ENCODE data around the gene KAT6B. TPM values are rescaled to one million over a fixed set of nuclear protein-coding genes. Genes with fewer than 3 reads are reported as not detected.

Gene KAT6B
- total and polyA plus RNA-seq, 2 donors (not counting 1 experiment from before 2014, with no cell fraction given), result 8.6 to 111 TPM

DNA sequence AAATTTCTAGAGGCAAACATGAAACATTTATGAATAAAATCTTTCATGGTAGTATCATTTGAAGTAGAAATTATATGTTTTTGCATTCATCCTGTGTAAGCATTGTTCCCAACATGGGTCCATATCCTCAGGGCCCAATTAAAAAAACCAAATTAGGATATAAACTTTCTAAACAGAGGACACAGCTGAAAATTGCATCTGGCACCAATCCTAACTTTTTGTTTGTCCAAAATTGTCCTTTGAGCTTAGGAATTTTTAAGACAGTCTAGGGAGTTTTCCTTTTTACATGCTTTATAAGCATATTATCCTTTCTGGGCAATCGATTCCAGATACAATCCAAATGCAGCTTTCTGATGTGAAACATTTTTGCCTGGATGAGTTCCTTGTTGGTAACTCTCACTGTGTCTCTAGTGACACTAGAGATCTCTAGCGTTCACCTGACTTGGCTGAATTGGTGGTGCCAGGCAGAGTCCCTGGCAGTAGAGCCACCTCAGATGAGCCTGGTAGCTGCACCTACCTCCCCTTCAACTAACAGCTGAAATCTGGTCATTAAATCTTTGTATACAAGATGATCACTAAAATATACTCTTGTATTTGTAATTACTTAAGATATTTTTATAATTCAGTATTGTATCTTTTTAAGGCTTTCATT is 147.5 kb downstream of the KAT6B start:
- ChIA-PET CTCF (interaction anchor here (1.4 kb wide), 1 partner anchor 9 kb away, joined by 4 read pairs; no protein-coding TSS in a partner anchor), POLR2A (no interaction called here)
- Histone ChIP-seq H3K27ac (ENCODE audit: low read length in 2 of 2) (no peak overlapping the region), H2AFZ (ENCODE audit: insufficient read depth, low read depth, low read length, poor library complexity, severe bottlenecking) (no peak overlapping the region), H3K4me1 (ENCODE audit: control insufficient read depth in 2 of 2, insufficient read depth in 2 of 2, low read length in 2 of 2) (peaks cover 25 to 29% of the 10 kb centered on the region in 2 donors), H4K20me1 (ENCODE audit: control insufficient read depth, insufficient read depth, low read length, poor library complexity, severe bottlenecking) (no peaks in the 10 kb centered on the region), H3K4me3 (ENCODE audit: control extremely low read depth in 1 of 5, extremely low read depth in 1 of 5, insufficient read depth in 1 of 5, low read depth in 2 of 5, low read length in 4 of 5) (no peak overlapping the region), H3K36me3 (replicated peaks in 1 of 2; ENCODE audit: control extremely low read depth in 1 of 2, control insufficient read depth in 1 of 2, extremely low read depth in 1 of 2, insufficient read depth in 2 of 2, low read length in 1 of 2) (peaks cover 1 to 11% of the 10 kb centered on the region in 2 experiments), H3K79me2 (ENCODE audit: control insufficient read depth, insufficient read depth, low read length) (peaks cover 12% of the 10 kb centered on the region), H3K4me2 (replicated peaks; ENCODE audit: low read depth, low read length, poor library complexity, severe bottlenecking) (no peak overlapping the region), H3K9me3 (ENCODE audit: control extremely low read depth in 1 of 3, control insufficient read depth in 2 of 3, insufficient read depth in 1 of 3, low read length in 2 of 3) (no peaks in the 10 kb centered on the region), H3K27me3 (replicated peaks in 1 of 4; ENCODE audit: control extremely low read depth in 1 of 4, control insufficient read depth in 3 of 4, insufficient read depth in 4 of 4, low read length in 3 of 4) (no peaks in the 10 kb centered on the region), H3K9ac (ENCODE audit: low read length) (no peak overlapping the region)
- ATAC-seq (ENCODE audit: low read depth), result no peak
- Mint-ChIP-seq H3K9me3 (ENCODE audit: insufficient read depth) (no peaks in the 10 kb centered on the region), H3K27ac (no peak overlapping the region), H3K4me1 (peaks cover 34% of the 10 kb centered on the region), H3K27me3 (no peaks in the 10 kb centered on the region), H3K4me3 (no peak overlapping the region)
- WGBS (ENCODE audit: insufficient coverage), result 100% methylated on average over 1 of the region's 2 CpGs
- no peak for TF ChIP-seq EZH2 (IDR thresholded peaks at IDR 0.05; ENCODE audit: borderline replicate concordance, insufficient read depth, low read depth, low read length, poor library complexity, severe bottlenecking)
- TF ChIP-seq, protein P1, sequence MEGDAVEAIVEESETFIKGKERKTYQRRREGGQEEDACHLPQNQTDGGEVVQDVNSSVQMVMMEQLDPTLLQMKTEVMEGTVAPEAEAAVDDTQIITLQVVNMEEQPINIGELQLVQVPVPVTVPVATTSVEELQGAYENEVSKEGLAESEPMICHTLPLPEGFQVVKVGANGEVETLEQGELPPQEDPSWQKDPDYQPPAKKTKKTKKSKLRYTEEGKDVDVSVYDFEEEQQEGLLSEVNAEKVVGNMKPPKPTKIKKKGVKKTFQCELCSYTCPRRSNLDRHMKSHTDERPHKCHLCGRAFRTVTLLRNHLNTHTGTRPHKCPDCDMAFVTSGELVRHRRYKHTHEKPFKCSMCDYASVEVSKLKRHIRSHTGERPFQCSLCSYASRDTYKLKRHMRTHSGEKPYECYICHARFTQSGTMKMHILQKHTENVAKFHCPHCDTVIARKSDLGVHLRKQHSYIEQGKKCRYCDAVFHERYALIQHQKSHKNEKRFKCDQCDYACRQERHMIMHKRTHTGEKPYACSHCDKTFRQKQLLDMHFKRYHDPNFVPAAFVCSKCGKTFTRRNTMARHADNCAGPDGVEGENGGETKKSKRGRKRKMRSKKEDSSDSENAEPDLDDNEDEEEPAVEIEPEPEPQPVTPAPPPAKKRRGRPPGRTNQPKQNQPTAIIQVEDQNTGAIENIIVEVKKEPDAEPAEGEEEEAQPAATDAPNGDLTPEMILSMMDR (IDR thresholded peaks at IDR 0.05), result no peak
- DNase-seq, result no peak
- intact Hi-C loops (cut with micrococcal nuclease), result loop anchor here (10.0 kb wide), 1 partner anchor 119 kb away; no protein-coding TSS in a partner anchor

DNA sequence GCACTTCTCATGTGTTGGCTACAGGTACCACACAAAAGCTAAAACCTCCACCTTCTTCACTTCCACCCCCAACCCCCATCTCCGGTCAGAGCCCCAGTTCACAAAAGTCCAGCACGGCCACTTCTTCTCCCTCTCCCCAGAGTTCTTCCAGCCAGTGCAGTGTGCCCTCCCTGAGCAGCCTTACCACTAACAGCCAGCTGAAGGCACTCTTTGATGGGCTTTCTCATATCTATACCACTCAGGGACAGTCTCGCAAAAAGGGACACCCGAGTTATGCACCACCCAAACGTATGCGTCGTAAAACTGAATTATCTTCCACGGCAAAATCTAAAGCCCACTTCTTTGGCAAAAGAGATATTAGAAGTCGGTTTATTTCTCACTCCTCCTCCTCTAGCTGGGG is 149.4 kb downstream of the KAT6B start:
- WGBS (ENCODE audit: insufficient coverage), result 81% methylated on average over 2 of the region's 9 CpGs
- Histone ChIP-seq H3K9me3 (ENCODE audit: control extremely low read depth in 1 of 3, control insufficient read depth in 2 of 3, insufficient read depth in 1 of 3, low read length in 2 of 3) (no peaks in the 10 kb centered on the region), H3K9ac (ENCODE audit: low read length) (no peak overlapping the region), H3K79me2 (ENCODE audit: control insufficient read depth, insufficient read depth, low read length) (no peaks in the 10 kb centered on the region), H3K4me3 (ENCODE audit: control extremely low read depth in 1 of 5, extremely low read depth in 1 of 5, insufficient read depth in 1 of 5, low read depth in 2 of 5, low read length in 4 of 5) (no peak overlapping the region), H3K4me2 (replicated peaks; ENCODE audit: low read depth, low read length, poor library complexity, severe bottlenecking) (no peak overlapping the region), H3K36me3 (replicated peaks in 1 of 2; ENCODE audit: control extremely low read depth in 1 of 2, control insufficient read depth in 1 of 2, extremely low read depth in 1 of 2, insufficient read depth in 2 of 2, low read length in 1 of 2) (peaks cover 1 to 14% of the 10 kb centered on the region in 2 experiments), H3K4me1 (ENCODE audit: control insufficient read depth in 2 of 2, insufficient read depth in 2 of 2, low read length in 2 of 2) (peaks cover 25 to 28% of the 10 kb centered on the region in 2 donors), H4K20me1 (ENCODE audit: control insufficient read depth, insufficient read depth, low read length, poor library complexity, severe bottlenecking) (no peaks in the 10 kb centered on the region), H3K27me3 (replicated peaks in 1 of 4; ENCODE audit: control extremely low read depth in 1 of 4, control insufficient read depth in 3 of 4, insufficient read depth in 4 of 4, low read length in 3 of 4) (no peaks in the 10 kb centered on the region), H3K27ac (ENCODE audit: low read length in 2 of 2) (no peak overlapping the region), H2AFZ (ENCODE audit: insufficient read depth, low read depth, low read length, poor library complexity, severe bottlenecking) (no peak overlapping the region)
- ATAC-seq (ENCODE audit: low read depth) (no peak), DNase-seq (no peak)
- H3K4me3 Mint-ChIP-seq, result no peak overlapping the region
- CTCF ChIA-PET, result no interaction called here
- no peak for TF ChIP-seq EZH2 (IDR thresholded peaks at IDR 0.05; ENCODE audit: borderline replicate concordance, insufficient read depth, low read depth, low read length, poor library complexity, severe bottlenecking)
- TF ChIP-seq, protein P1 (IDR thresholded peaks at IDR 0.05), result no peak
- peaks cover 40% of the 10 kb centered on the region for H3K4me1 Mint-ChIP-seq
- H3K27ac Mint-ChIP-seq, result no peak overlapping the region
- intact Hi-C loops (cut with micrococcal nuclease), result loop anchor here (5.0 to 10.0 kb wide), 2 partner anchors 42 to 121 kb away; no protein-coding TSS in a partner anchor
- no peaks in the 10 kb centered on the region for H3K9me3 Mint-ChIP-seq (ENCODE audit: insufficient read depth)
- H3K27me3 Mint-ChIP-seq, result no peaks in the 10 kb centered on the region
- POLR2A ChIA-PET, result interaction anchor here (0.6 kb wide), 1 partner anchor 150 kb away, joined by 16 read pairs; no protein-coding TSS in a partner anchor
